ENCODE measurements around the gene ARPP21.

DNA sequence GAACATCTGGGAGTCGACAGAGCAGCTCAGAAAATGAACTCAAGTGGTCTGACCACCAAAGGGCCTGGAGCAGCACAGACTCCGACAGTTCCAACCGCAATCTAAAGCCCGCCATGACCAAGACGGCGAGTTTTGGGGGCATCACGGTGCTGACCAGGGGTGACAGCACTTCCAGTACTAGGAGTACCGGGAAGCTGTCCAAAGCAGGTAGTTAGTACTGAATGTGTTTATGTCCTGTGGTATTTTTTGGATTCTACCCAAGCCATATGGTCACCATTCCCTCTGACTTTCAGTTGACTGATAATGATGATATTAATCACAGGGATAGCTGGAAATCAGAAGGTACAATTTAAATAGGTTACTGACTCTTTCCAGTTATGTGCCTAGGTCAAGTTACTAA is 82.3 kb downstream of the ARPP21 start:
- TF ChIP-seq, protein P1, sequence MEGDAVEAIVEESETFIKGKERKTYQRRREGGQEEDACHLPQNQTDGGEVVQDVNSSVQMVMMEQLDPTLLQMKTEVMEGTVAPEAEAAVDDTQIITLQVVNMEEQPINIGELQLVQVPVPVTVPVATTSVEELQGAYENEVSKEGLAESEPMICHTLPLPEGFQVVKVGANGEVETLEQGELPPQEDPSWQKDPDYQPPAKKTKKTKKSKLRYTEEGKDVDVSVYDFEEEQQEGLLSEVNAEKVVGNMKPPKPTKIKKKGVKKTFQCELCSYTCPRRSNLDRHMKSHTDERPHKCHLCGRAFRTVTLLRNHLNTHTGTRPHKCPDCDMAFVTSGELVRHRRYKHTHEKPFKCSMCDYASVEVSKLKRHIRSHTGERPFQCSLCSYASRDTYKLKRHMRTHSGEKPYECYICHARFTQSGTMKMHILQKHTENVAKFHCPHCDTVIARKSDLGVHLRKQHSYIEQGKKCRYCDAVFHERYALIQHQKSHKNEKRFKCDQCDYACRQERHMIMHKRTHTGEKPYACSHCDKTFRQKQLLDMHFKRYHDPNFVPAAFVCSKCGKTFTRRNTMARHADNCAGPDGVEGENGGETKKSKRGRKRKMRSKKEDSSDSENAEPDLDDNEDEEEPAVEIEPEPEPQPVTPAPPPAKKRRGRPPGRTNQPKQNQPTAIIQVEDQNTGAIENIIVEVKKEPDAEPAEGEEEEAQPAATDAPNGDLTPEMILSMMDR (optimal IDR thresholded peaks at IDR 0.05 in 1 of 3, IDR thresholded peaks at IDR 0.05 in 1 of 3, conservative IDR thresholded peaks at IDR 0.05 in 1 of 3; ENCODE audit: extremely low read depth in 1 of 3, insufficient read depth in 2 of 3, low read length in 3 of 3), result no peak
- TF ChIP-seq EZH2 (IDR thresholded peaks at IDR 0.05; ENCODE audit: low read length), result no peak
